ENCODE measurements around the gene KIF4B. TPM values are rescaled to one million over a fixed set of nuclear protein-coding genes. Genes with fewer than 3 reads are reported as not detected.

The KIF4B gene
- total and polyA plus RNA-seq, 2 of the 8 experiments (the other 6 are each of a cell fraction or from before 2014, with no cell fraction given) = 0.02 to 0.15 TPM

- Histone ChIP-seq H2AFZ (ENCODE audit: low read length) (no peak overlapping the region), H3K79me1 (ENCODE audit: low read depth, low read length) (no peaks in the 10 kb centered on the region), H3K36me3 (ENCODE audit: control insufficient read depth in 2 of 4, insufficient read depth in 4 of 4, low read length in 3 of 4) (no peaks in the 10 kb centered on the region), H3K9me3 (ENCODE audit: insufficient read depth in 2 of 2, low read depth in 1 of 2, low read length in 1 of 2) (no peaks in the 10 kb centered on the region), H3K4ac (replicated peaks; ENCODE audit: insufficient read length, low read depth, low read length) (no peak overlapping the region), H4K5ac (ENCODE audit: insufficient read length, low read depth, low read length) (no peak overlapping the region), H3K4me2 (ENCODE audit: insufficient read depth in 1 of 2, low read depth in 2 of 2, low read length in 2 of 2) (no peak overlapping the region), H3K56ac (replicated peaks; ENCODE audit: insufficient read length, low read depth, low read length) (no peak overlapping the region), H2AK5ac (ENCODE audit: low read depth, low read length) (no peak overlapping the region), H3K27me3 (replicated peaks in 1 of 4; ENCODE audit: control insufficient read depth in 3 of 4, extremely low read depth in 1 of 4, insufficient read depth in 3 of 4, low read length in 3 of 4) (no peaks in the 10 kb centered on the region), H3K4me1 (replicated peaks in 1 of 4; ENCODE audit: control insufficient read depth in 3 of 4, insufficient read depth in 4 of 4, low read length in 3 of 4) (peaks cover 0 to 1% (median 0%) of the 10 kb centered on the region in 4 experiments; a peak in 2 of 7 replicates), H3K79me2 (ENCODE audit: control insufficient read depth in 1 of 2, insufficient read depth in 2 of 2, low read length in 2 of 2) (no peaks in the 10 kb centered on the region), H4K8ac (ENCODE audit: extremely low read depth, insufficient read depth, low read length) (no peak overlapping the region), H3K23ac (ENCODE audit: insufficient read length) (no peak overlapping the region), H2BK5ac (ENCODE audit: low read depth, low read length) (no peak overlapping the region), H3K18ac (ENCODE audit: extremely low read depth, low read length) (no peak overlapping the region), H4K91ac (replicated peaks; ENCODE audit: insufficient read length, low read length) (no peak overlapping the region), H3K14ac (ENCODE audit: insufficient read length) (no peak overlapping the region), H2BK20ac (ENCODE audit: low read length) (no peak overlapping the region), H3K4me3 (ENCODE audit: extremely low read depth in 1 of 4, insufficient read depth in 2 of 4, low read depth in 3 of 4, low read length in 4 of 4) (no peak overlapping the region), H4K20me1 (replicated peaks in 1 of 2; ENCODE audit: control insufficient read depth in 1 of 2, insufficient read depth in 2 of 2, low read length in 2 of 2) (no peaks in the 10 kb centered on the region), H3K23me2 (ENCODE audit: low read depth, low read length) (no peaks in the 10 kb centered on the region), H3K9ac (replicated peaks in 1 of 4; ENCODE audit: extremely low read depth in 1 of 4, low read depth in 3 of 4, low read length in 3 of 4) (no peak overlapping the region), H2BK15ac (ENCODE audit: low read length) (no peak overlapping the region), H2BK120ac (replicated peaks; ENCODE audit: low read depth, low read length) (no peak overlapping the region), H2BK12ac (ENCODE audit: low read depth, low read length) (no peak overlapping the region), H3K27ac (ENCODE audit: low read depth, low read length) (no peak overlapping the region)
- TF ChIP-seq FOSL1 (IDR thresholded peaks at IDR 0.05; ENCODE audit: insufficient read depth, low read depth, low read length) = no peak
- no peak for TF ChIP-seq RBBP5 (IDR thresholded peaks at IDR 0.05; ENCODE audit: borderline replicate concordance, low read depth, low read length)
- TF ChIP-seq CEBPB (IDR thresholded peaks at IDR 0.05; ENCODE audit: low read depth, low read length) = no peak
- TF ChIP-seq SIX5 (IDR thresholded peaks at IDR 0.05; ENCODE audit: low read depth, low read length) = no peak
- no peak for TF ChIP-seq SIRT6 (IDR thresholded peaks at IDR 0.05; ENCODE audit: low read length)
- TF ChIP-seq E2F6 (IDR thresholded peaks at IDR 0.05) = no peak
- WGBS, 2 experiments (ENCODE audit: extremely low coverage in 1 of 2, insufficient coverage in 1 of 2, insufficient read length in 1 of 2, insufficient replicate concordance in 2 of 2, low coverage in 1 of 2, low lambda C conversion rate in 2 of 2, missing lambda C conversion rate in 1 of 2) = 92% methylated on average over 5 of the region's 5 CpGs; no CpG with 5 or more reads in 1 of the 2 experiments
- ChIA-PET POLR2A (ENCODE audit: partially characterized antibody) (no interaction called here), CTCF (ENCODE audit: partially characterized antibody) (interaction anchor here (1.7 to 25.5 kb wide), 2 partner anchors 27 to 54 kb away, joined by 8 to 471 read pairs; no protein-coding TSS in a partner anchor)
- FAIRE-seq (no peak), DNase-seq (ENCODE audit: low read depth in 1 of 2, low spot score in 2 of 2) (no peak)
These were observed 13.7 kb upstream of the KIF4B start for GRCh38 chr5:154999865-155000264.

Measured in H1 (cell line).